Tibial nerve (tissue), 3 donors: ENCODE data around the gene AR.

ENCODE experiments used
- CTCF ChIP-seq, 5 experiments: fragments of 200-600 bp in 3 of 5; fragments of 450-650 bp in 2 of 5; sonication (generic) in 3 of 5; IDR thresholded peaks; one replicate each; pipeline ENCODE4 v1.5.1; 2016 to 2019; ENCODE audit warnings: antibody characterized with exemption in 5 of 5, mild to moderate bottlenecking in 3 of 5, moderate library complexity in 2 of 5
- POLR2A ChIP-seq, 2 donors: fragments of 450-650 bp; IDR thresholded peaks; one replicate each; pipeline ENCODE4 v1.6.1; 2017; ENCODE audit warnings: antibody characterized with exemption in 2 of 2, mild to moderate bottlenecking in 2 of 2, moderate library complexity in 2 of 2

GRCh38 chrX:67614423-67614822 lies 70.6 kb downstream of the AR start:
- no peak for TF ChIP-seq CTCF (IDR thresholded peaks at IDR 0.05)
- no peak for TF ChIP-seq POLR2A (IDR thresholded peaks at IDR 0.05)
